Mucosa of stomach (tissue), 1 donor: ENCODE measurements around the gene LAGE3.

Source experiments
- H3K27me3 ChIP-seq: one replicate; pipeline ENCODE4 v1.7.0; 2013; ENCODE audit warnings: mild to moderate bottlenecking, low read length; ENCODE audit not compliant: control insufficient read depth, insufficient read depth
- H3K36me3 ChIP-seq: one replicate; pipeline ENCODE4 v1.7.0; 2013; ENCODE audit warnings: low read length; ENCODE audit not compliant: control insufficient read depth, insufficient read depth
- H3K4me1 ChIP-seq: one replicate; pipeline ENCODE4 v1.7.0; 2013; ENCODE audit warnings: mild to moderate bottlenecking, low read length; ENCODE audit not compliant: control insufficient read depth, insufficient read depth
- H3K4me3 ChIP-seq: one replicate; pipeline ENCODE4 v1.7.0; 2013; ENCODE audit warnings: low read length
- H3K9ac ChIP-seq: one replicate; pipeline ENCODE4 v1.7.0; 2013; ENCODE audit warnings: mild to moderate bottlenecking, low read length, moderate library complexity
- H3K9me3 ChIP-seq: one replicate; pipeline ENCODE4 v1.7.0; 2013; ENCODE audit warnings: mild to moderate bottlenecking, low read length, moderate library complexity; ENCODE audit not compliant: control insufficient read depth
- donor health status: Pancreatic carcinoma.

Gene LAGE3, protein sequence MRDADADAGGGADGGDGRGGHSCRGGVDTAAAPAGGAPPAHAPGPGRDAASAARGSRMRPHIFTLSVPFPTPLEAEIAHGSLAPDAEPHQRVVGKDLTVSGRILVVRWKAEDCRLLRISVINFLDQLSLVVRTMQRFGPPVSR

DNA sequence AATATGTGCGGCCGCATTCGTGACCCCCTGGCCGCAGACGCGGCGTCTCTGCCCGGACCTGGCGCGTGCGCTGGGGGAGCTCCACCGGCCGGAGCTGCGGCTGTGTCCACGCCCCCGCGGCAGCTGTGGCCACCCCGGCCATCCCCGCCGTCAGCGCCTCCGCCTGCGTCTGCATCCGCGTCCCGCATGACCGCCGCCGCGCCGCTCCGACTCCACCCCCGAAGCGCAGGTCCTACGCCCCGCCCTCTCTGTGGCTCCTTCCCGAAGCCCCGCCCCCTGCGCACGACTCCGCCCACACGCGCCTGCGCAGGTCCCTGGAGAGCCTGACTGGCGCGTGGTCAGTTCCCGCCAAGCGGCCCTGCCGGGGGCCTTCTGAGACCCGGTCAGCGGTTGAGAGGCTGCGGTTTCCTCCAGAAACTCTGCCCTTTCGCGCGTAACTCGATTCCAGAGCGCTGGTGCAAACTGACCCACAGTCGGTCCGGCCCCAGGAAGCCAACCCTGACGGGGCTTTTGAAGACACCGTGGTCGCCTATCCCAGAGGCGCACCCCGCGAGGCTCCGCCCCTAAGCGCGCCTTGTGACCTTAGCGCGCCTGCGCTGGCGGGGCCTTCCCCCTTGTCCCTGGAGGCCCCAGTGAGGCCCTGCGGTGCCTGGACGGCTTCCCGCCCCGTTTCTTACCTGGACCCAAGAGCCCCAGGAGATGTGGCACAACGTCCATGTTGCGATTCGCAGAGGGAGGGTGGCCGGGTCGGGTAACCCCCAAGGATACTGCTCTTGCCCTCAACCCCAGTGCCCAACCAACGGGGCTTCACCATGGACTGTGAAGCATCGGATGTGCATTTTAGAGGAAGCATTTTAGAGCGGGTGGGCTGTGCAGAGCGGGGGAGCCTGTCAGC, at the start of gene LAGE3:
LAGE3 (minus strand) TSS at position 554 of the 895 bp plus-strand sequence; CDS start at position 188, 366 bp downstream.
- H3K27me3 ChIP-seq, result no peaks in the 10 kb centered on the region
- peak within 1 kb of the TSS; percentile 37 for H3K9ac ChIP-seq
- H3K4me3 ChIP-seq, result peak within 1 kb of the TSS; percentile 36
- peaks cover 7% of the 10 kb centered on the region for H3K4me1 ChIP-seq
- no peaks in the 10 kb centered on the region for H3K36me3 ChIP-seq
- H3K9me3 ChIP-seq, result no peaks in the 10 kb centered on the region

DNA sequence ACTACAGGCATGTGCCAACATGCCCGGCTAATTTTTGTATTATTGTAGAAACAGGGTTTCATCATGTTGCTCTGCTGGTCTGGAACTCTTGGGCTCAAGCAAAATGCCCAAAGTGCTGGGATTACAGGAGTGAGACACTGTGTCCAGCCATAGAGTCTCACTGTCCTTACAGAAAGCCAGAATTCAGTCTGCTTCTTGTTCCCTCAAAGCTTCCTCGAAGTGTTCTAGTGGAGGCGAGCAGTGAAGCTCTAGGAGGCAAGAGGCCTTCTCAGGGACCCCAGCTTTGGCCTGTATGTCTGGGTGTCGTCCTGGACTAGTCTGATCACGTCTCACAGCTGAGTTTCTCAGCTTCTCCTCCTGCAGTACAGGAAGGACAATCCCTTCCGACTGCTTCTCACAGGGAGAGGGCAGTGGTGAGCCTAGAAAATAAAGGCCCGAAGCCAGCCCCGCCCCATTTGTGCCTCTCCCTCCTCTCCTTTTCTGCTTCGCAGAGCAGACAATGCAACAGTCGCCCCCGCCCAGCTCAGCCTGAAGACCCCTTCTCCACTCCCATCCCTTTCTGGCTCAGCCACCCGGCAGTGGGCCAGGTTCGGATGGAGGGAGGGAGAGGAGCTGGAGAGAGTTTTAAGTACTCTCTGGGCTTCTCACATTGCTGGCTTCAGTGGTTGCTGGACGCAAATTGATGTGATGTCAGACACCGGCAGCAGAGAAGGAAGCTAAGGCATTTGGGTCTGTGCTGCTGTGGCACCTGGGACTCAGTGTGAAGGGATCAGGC, 48.0 kb upstream of the LAGE3 start:
- H3K9me3 ChIP-seq, result no peaks in the 10 kb centered on the region
- H3K4me1 ChIP-seq, result peaks cover 13% of the 10 kb centered on the region
- H3K27me3 ChIP-seq, result no peaks in the 10 kb centered on the region
- H3K36me3 ChIP-seq, result no peaks in the 10 kb centered on the region
- H3K4me3 ChIP-seq, result no peak overlapping the region
- H3K9ac ChIP-seq, result peak overlapping the region; percentile 64

GRCh38 chrX:154525606-154526490, 46.8 kb upstream of the LAGE3 start:
- Histone ChIP-seq H3K27me3 (no peaks in the 10 kb centered on the region), H3K36me3 (no peaks in the 10 kb centered on the region), H3K4me3 (no peak overlapping the region), H3K9ac (no peak overlapping the region), H3K9me3 (no peaks in the 10 kb centered on the region), H3K4me1 (peaks cover 13% of the 10 kb centered on the region)

DNA sequence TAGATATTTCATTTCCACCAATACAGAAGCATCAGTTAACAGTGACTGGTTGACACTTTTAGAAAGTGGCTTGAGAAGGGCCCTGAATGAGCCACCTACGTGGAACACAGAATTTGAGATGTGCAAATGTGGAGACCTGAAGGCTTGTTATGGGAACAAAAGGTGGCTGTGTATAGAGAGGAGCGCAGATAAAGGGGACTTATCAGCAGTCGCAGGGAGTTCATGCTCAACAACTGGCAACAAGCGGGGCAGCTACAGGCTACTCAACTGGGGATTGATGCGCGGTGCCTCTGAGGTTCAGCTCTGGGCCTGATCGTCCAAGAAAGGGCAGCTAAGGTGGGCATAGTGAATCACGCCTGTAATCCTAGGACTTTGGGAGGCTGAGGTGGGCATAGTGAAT, 40.3 kb upstream of the LAGE3 start:
- Histone ChIP-seq H3K9me3 (no peaks in the 10 kb centered on the region), H3K4me3 (no peak overlapping the region), H3K27me3 (no peaks in the 10 kb centered on the region), H3K36me3 (no peaks in the 10 kb centered on the region), H3K9ac (no peak overlapping the region), H3K4me1 (peaks cover 9% of the 10 kb centered on the region)

GRCh38 chrX:154517101-154517781, 38.2 kb upstream of the LAGE3 start:
- Histone ChIP-seq H3K9ac (peak overlapping the region; percentile 80), H3K36me3 (no peaks in the 10 kb centered on the region), H3K9me3 (no peaks in the 10 kb centered on the region), H3K4me3 (no peak overlapping the region), H3K27me3 (no peaks in the 10 kb centered on the region), H3K4me1 (peaks cover 9% of the 10 kb centered on the region)

DNA sequence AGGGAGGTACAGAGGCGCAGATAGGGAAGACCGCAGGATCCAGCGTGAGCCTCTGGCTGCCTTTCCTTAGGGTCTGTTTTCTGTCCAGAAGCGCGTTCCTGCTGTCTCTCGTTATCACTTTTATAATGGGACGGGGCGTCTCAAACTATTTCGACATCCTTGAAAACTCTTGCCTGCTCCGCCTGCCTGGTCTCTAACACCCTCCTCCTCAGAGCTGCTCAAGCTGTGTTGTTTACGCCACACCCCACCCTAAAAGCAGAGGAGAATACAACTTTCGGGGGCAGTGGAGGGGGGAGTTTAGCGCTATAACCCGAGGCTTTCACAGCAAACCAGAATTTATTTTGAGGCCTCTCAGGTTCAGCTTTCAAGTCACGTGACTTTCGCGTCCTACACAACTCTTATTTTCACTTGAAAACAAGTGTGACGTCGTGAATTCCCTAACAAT, 37.6 kb upstream of the LAGE3 start:
- H3K27me3 ChIP-seq, result no peaks in the 10 kb centered on the region
- H3K4me3 ChIP-seq, result no peak overlapping the region
- peaks cover 9% of the 10 kb centered on the region for H3K4me1 ChIP-seq
- peak overlapping the region; percentile 80 for H3K9ac ChIP-seq
- no peaks in the 10 kb centered on the region for H3K36me3 ChIP-seq
- no peaks in the 10 kb centered on the region for H3K9me3 ChIP-seq

DNA sequence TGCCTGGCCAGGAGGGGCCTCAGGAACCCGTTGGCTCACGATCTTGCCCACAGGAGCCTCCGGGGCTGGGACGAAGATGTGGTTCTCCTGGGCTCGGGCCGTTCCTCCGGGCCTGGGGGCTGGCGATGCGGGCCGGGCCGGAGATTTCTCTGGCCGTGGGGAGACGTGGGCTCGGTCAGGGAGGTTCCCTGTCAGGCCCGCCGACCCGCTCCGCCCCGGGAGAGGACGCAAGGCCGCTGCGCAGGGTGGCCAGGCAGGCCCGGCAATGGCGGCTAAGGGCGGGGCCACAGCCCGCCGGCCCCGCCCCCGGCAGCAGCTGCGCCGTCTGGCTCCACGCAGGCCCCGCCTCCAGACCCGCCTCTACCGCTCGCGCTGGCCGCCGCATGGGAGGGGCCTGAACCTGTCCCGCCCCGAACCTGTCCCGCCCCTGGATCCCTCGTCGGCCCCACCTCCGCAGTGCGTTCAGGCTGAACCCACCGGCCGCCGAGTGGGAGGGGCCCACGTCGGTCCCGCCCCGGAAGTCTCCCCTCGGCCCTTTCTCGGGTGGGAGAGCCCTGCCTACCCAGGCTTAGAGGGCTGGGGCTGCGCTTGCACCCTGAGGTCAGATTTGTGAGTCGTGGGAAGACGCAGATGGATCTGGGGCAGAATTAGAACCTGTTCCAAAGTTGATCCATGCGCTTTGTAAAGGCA, 37.0 kb upstream of the LAGE3 start, which contains the start of gene FAM3A:
FAM3A (minus strand) TSS at position 267 of the 690 bp plus-strand sequence. CDS start 460 bp downstream, outside the sequence.
- H3K4me1 ChIP-seq, result peaks cover 9% of the 10 kb centered on the region
- H3K36me3 ChIP-seq, result no peaks in the 10 kb centered on the region
- no peaks in the 10 kb centered on the region for H3K9me3 ChIP-seq
- H3K4me3 ChIP-seq, result peak within 1 kb of the TSS; percentile 77
- no peaks in the 10 kb centered on the region for H3K27me3 ChIP-seq
- H3K9ac ChIP-seq, result peak within 1 kb of the TSS; percentile 90

DNA sequence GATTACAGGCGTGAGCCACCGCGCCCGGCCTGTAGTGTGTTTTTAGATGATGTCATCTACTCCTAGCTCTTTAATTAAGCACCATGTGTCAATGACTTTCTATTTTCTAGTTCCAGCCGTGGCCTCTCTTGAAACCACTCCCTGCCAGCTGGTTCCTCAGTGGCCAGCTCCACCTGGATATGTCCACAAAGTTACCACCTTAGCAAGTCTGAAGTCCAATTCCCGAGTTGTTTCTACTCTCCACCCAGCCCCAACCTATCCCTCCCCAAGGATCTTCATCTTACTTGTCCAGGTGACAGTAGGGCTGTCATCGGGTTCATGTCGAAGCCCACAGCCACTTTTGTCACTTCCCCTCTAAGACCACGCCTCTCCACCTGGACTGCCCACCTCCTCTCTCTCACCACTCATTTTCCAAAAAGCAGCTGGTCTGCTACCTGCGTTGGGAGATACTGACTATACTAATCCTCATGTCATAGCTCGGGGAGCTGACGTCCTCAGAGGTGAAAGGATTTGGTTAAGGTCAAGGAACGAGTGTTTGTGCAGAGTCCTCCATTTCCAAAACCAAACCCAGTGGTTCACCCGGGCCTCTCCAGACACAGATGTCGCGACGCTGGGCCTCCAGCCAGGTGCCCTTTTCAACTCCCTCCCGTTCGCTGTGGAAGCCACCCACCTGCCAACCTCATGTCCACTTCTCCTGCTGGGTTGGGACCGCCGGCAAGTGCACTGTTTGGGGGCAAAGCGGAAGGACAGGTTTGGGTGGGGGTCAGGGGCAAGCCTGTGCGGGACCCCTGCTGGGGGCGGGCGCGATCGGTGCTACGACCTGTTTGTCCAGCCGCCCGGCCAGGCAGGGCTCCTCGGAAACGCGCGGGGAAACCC, 36.2 kb upstream of the LAGE3 start:
- no peaks in the 10 kb centered on the region for H3K9me3 ChIP-seq
- peaks cover 9% of the 10 kb centered on the region for H3K4me1 ChIP-seq
- H3K27me3 ChIP-seq, result no peaks in the 10 kb centered on the region
- H3K4me3 ChIP-seq, result peak overlapping the region; percentile 77
- no peaks in the 10 kb centered on the region for H3K36me3 ChIP-seq
- H3K9ac ChIP-seq, result peak overlapping the region; percentile 90

DNA sequence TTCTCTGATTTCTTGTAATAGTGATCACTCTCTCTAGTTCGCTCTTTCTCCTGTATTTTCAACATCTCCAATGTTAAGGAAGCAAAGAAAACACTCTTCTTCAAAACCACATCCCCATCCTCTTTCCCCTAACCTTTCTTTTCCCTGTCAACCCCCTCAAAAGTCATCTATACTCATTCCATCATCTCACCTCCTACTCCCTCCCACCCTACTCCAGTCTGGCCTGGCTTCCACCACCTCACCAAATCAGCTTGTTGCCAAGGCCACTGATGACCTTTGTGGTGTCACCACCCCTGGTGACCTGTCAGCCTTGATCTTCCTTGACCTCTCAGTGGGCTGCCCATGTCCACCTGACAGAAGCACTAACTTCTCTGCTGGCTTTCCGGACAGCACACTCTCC, 34.6 kb upstream of the LAGE3 start:
- no peaks in the 10 kb centered on the region for H3K36me3 ChIP-seq
- no peak overlapping the region for H3K9ac ChIP-seq
- H3K27me3 ChIP-seq, result no peaks in the 10 kb centered on the region
- no peaks in the 10 kb centered on the region for H3K9me3 ChIP-seq
- H3K4me1 ChIP-seq, result peaks cover 9% of the 10 kb centered on the region
- H3K4me3 ChIP-seq, result no peak overlapping the region
